Neural progenitor cell (in vitro differentiated cells): ENCODE data around the gene FIBCD1. TPM values are rescaled to one million over a fixed set of nuclear protein-coding genes. Genes with fewer than 3 reads are reported as not detected.

Experiments
- DNase-seq: peaks from one replicate; pipeline ENCODE4 v3.0.0-alpha.2; 2016; ENCODE audit warnings: low spot score
- H2AFZ ChIP-seq: fragments of 200-600 bp; sonication (generic); replicated peaks from 2 replicates; pipeline ENCODE4 v1.6.1; 2016; ENCODE audit warnings: antibody characterized with exemption
- H3F3A ChIP-seq: fragments of 200-600 bp; sonication (generic); 2 replicates; pipeline ENCODE4 v1.6.1; 2016; ENCODE audit warnings: antibody characterized with exemption, low read depth
- H3K27ac ChIP-seq: fragments of 200-600 bp; sonication (generic); 2 replicates; pipeline ENCODE4 v1.5.1; 2016; ENCODE audit warnings: mild to moderate bottlenecking
- H3K27me3 ChIP-seq: fragments of 200-600 bp; sonication (generic); 2 replicates; pipeline ENCODE4 v1.6.1; 2016; ENCODE audit warnings: mild to moderate bottlenecking, moderate library complexity
- H3K36me3 ChIP-seq: fragments of 200-600 bp; sonication (generic); 2 replicates; pipeline ENCODE4 v1.5.1; 2016
- H3K4me1 ChIP-seq: fragments of 200-600 bp; sonication (generic); 2 replicates; pipeline ENCODE4 v1.6.1; 2016; ENCODE audit warnings: mixed run types
- H3K4me2 ChIP-seq: fragments of 200-600 bp; sonication (generic); 2 replicates; pipeline ENCODE4 v1.6.1; 2016
- H3K4me3 ChIP-seq: fragments of 200-600 bp; sonication (generic); 2 replicates; pipeline ENCODE4 v1.5.1; 2016
- H3K79me2 ChIP-seq: fragments of 200-600 bp; sonication (generic); 2 replicates; pipeline ENCODE4 v1.6.1; 2016; ENCODE audit warnings: low read depth
- H3K9ac ChIP-seq: fragments of 200-600 bp; sonication (generic); 2 replicates; pipeline ENCODE4 v1.6.1; 2016
- H3K9me3 ChIP-seq: fragments of 200-600 bp; sonication (generic); 2 replicates; pipeline ENCODE4 v1.5.1; 2016; ENCODE audit warnings: low read depth
- H4K20me1 ChIP-seq: fragments of 200-600 bp; sonication (generic); 2 replicates; pipeline ENCODE4 v1.6.1; 2016; ENCODE audit warnings: low read depth
- H3K27ac Mint-ChIP-seq: 3 replicates; pipeline ENCODE4 v1.8.0; 2021; ENCODE audit warnings: mixed read lengths
- H3K27me3 Mint-ChIP-seq: 2 replicates; pipeline ENCODE4 v1.8.0; 2022; ENCODE audit warnings: low read depth, mild to moderate bottlenecking, inconsistent platforms, moderate library complexity, mixed read lengths; ENCODE audit not compliant: insufficient read depth
- H3K36me3 Mint-ChIP-seq: 3 replicates; pipeline ENCODE4 v1.8.0; 2021; ENCODE audit warnings: mixed read lengths
- H3K4me1 Mint-ChIP-seq: 3 replicates; pipeline ENCODE4 v1.8.0; 2021; ENCODE audit warnings: mixed read lengths
- H3K4me3 Mint-ChIP-seq: 3 replicates; pipeline ENCODE4 v1.8.0; 2021; ENCODE audit warnings: mild to moderate bottlenecking, moderate library complexity, mixed read lengths
- H3K9me3 Mint-ChIP-seq: 3 replicates; pipeline ENCODE4 v1.8.0; 2020; ENCODE audit warnings: mixed read lengths
- CTCF ChIP-seq: fragments of 200-600 bp; sonication (generic); IDR thresholded peaks from 2 replicates; pipeline ENCODE4 v1.5.1; 2017; ENCODE audit warnings: antibody characterized with exemption, mild to moderate bottlenecking
- EZH2 ChIP-seq: fragments of 200-600 bp; sonication (generic); IDR thresholded peaks from 2 replicates; pipeline ENCODE4 v1.6.1; 2017; ENCODE audit warnings: antibody characterized with exemption, mild to moderate bottlenecking, moderate library complexity
- EZH2phosphoT487 ChIP-seq: fragments of 200-600 bp; sonication (generic); IDR thresholded peaks from 2 replicates; pipeline ENCODE4 v1.6.1; 2017; ENCODE audit warnings: antibody characterized with exemption
- total RNA-seq: library from RNA; depleted of rRNA; stranded (reverse); fragments of >200 nt; gene quantifications from 2 replicates; pipeline ENCODE4 v1.2.3, GENCODE V29; 2015; ENCODE audit warnings: low replicate concordance

The FIBCD1 gene
- total RNA-seq, 1 donor from 2014 or later = 1.8 TPM

GRCh38 chr9:130881516-130881915, 57.5 kb downstream of the FIBCD1 start:
- Mint-ChIP-seq H3K27me3 (peaks cover 2% of the 10 kb centered on the region), H3K27ac (no peak overlapping the region), H3K4me3 (no peak overlapping the region), H3K36me3 (peaks cover 34% of the 10 kb centered on the region), H3K9me3 (no peaks in the 10 kb centered on the region), H3K4me1 (no peaks in the 10 kb centered on the region)
- no peak overlapping the region for H3K9ac ChIP-seq
- H3K9me3 ChIP-seq = no peaks in the 10 kb centered on the region
- no peak overlapping the region for H3K27ac ChIP-seq
- H3K36me3 ChIP-seq = peaks cover 6% of the 10 kb centered on the region
- H3K4me2 ChIP-seq = no peak overlapping the region
- TF ChIP-seq EZH2 (no peak), CTCF (no peak), EZH2phosphoT487 (no peak)
- H4K20me1 ChIP-seq = peaks cover 37% of the 10 kb centered on the region
- H3F3A ChIP-seq = peaks cover 4% of the 10 kb centered on the region
- H3K27me3 ChIP-seq = no peaks in the 10 kb centered on the region
- DNase-seq = no peak
- H3K79me2 ChIP-seq = no peaks in the 10 kb centered on the region
- no peaks in the 10 kb centered on the region for H3K4me1 ChIP-seq
- no peak overlapping the region for H3K4me3 ChIP-seq
- H2AFZ ChIP-seq = no peak overlapping the region

- H3K36me3 Mint-ChIP-seq = peaks cover 33% of the 10 kb centered on the region
- Histone ChIP-seq H3K4me2 (no peak overlapping the region), H3K4me3 (no peak overlapping the region), H3K9ac (no peak overlapping the region), H3K27me3 (no peaks in the 10 kb centered on the region), H3K79me2 (no peaks in the 10 kb centered on the region), H2AFZ (no peak overlapping the region), H4K20me1 (peaks cover 36% of the 10 kb centered on the region), H3F3A (peaks cover 4% of the 10 kb centered on the region), H3K27ac (no peak overlapping the region), H3K36me3 (peaks cover 6% of the 10 kb centered on the region), H3K9me3 (no peaks in the 10 kb centered on the region), H3K4me1 (no peaks in the 10 kb centered on the region)
- no peak overlapping the region for H3K27ac Mint-ChIP-seq
- H3K4me3 Mint-ChIP-seq = no peak overlapping the region
- H3K9me3 Mint-ChIP-seq = no peaks in the 10 kb centered on the region
- H3K27me3 Mint-ChIP-seq = peaks cover 2% of the 10 kb centered on the region
- no peak for DNase-seq
- TF ChIP-seq CTCF (no peak), EZH2phosphoT487 (no peak), EZH2 (no peak)
- no peaks in the 10 kb centered on the region for H3K4me1 Mint-ChIP-seq
Observed at GRCh38 chr9:130880599-130881220, 58.3 kb downstream of the FIBCD1 start.

GRCh38 chr9:130879863-130880411, 59.1 kb downstream of the FIBCD1 start:
- Histone ChIP-seq H3K4me2 (no peak overlapping the region), H3K79me2 (no peaks in the 10 kb centered on the region), H3K4me3 (no peak overlapping the region), H3K9me3 (no peaks in the 10 kb centered on the region), H3K9ac (no peak overlapping the region), H3K36me3 (peaks cover 6% of the 10 kb centered on the region), H3K27me3 (no peaks in the 10 kb centered on the region), H3K27ac (no peak overlapping the region), H3F3A (peaks cover 4% of the 10 kb centered on the region), H2AFZ (no peak overlapping the region), H3K4me1 (no peaks in the 10 kb centered on the region), H4K20me1 (peaks cover 29% of the 10 kb centered on the region)
- no peaks in the 10 kb centered on the region for H3K4me1 Mint-ChIP-seq
- H3K27ac Mint-ChIP-seq = no peak overlapping the region
- no peak for DNase-seq
- no peak overlapping the region for H3K4me3 Mint-ChIP-seq
- peaks cover 37% of the 10 kb centered on the region for H3K36me3 Mint-ChIP-seq
- peaks cover 3% of the 10 kb centered on the region for H3K27me3 Mint-ChIP-seq
- no peak for TF ChIP-seq EZH2
- TF ChIP-seq CTCF = no peak
- TF ChIP-seq EZH2phosphoT487 = no peak
- H3K9me3 Mint-ChIP-seq = no peaks in the 10 kb centered on the region
